Colonic mucosa (tissue), 4 donors: ENCODE data around the gene AACS. TPM values are rescaled to one million over a fixed set of nuclear protein-coding genes. Genes with fewer than 3 reads are reported as not detected.

Source experiments
- DNase-seq: peaks from one replicate; pipeline ENCODE4 v3.0.0-alpha.2; 2020
- H3K27ac ChIP-seq: fragments of 200-600 bp; one replicate; pipeline ENCODE4 v1.8.0; 2021
- H3K27me3 ChIP-seq: fragments of 200-600 bp; one replicate; pipeline ENCODE4 v1.8.0; 2021
- H3K36me3 ChIP-seq: fragments of 200-600 bp; one replicate; pipeline ENCODE4 v1.8.0; 2021
- H3K4me1 ChIP-seq: fragments of 200-600 bp; one replicate; pipeline ENCODE4 v1.8.0; 2021; ENCODE audit warnings: mild to moderate bottlenecking
- H3K4me3 ChIP-seq: fragments of 200-600 bp; one replicate; pipeline ENCODE4 v1.8.0; 2021
- H3K9ac ChIP-seq, 2 donors: one replicate each; pipeline ENCODE4 v1.7.0; 2013; ENCODE audit warnings: control low read depth in 2 of 2, low read depth in 2 of 2, low read length in 2 of 2
- H3K9me3 ChIP-seq: fragments of 200-600 bp; one replicate; pipeline ENCODE4 v1.8.0; 2021
- intact Hi-C: fragments of 100-400 bp; cut with DNase I; formaldehyde crosslinking; loops from one replicate; pipeline ENCODE4 v1.14.1; 2022
- total RNA-seq, 2 donors: library from RNA; stranded (reverse); fragmentation: NEBNext Ultra II Directional in 1 of 2; extraction: Animal tissue kit (Norgen Biotek cat#: 25700) in 1 of 2; gene quantifications; one replicate each; pipeline ENCODE4 v1.2.1, GENCODE V29; 2021
- TF ChIP-seq, protein P1 (sequence below): fragments of 200-600 bp; IDR thresholded peaks from one replicate; pipeline ENCODE4 v1.8.0; 2022; ENCODE audit warnings: antibody characterized with exemption, mild to moderate bottlenecking
- donor health status: healthy.
- donor health status: DM: no; HTN: no; CAD: no.
- donor health status: DM: no; HTN: no; CAD: no.

Gene AACS
- 10 to 100 TPM; 50.7 to 58.1 TPM for total RNA-seq

GRCh38 chr12:125065021-125065918 is at the start of gene AACS:
AACS (plus strand) TSS chr12:125065435; CDS start chr12:125065585, 150 bp downstream.
- TF ChIP-seq, protein P1, sequence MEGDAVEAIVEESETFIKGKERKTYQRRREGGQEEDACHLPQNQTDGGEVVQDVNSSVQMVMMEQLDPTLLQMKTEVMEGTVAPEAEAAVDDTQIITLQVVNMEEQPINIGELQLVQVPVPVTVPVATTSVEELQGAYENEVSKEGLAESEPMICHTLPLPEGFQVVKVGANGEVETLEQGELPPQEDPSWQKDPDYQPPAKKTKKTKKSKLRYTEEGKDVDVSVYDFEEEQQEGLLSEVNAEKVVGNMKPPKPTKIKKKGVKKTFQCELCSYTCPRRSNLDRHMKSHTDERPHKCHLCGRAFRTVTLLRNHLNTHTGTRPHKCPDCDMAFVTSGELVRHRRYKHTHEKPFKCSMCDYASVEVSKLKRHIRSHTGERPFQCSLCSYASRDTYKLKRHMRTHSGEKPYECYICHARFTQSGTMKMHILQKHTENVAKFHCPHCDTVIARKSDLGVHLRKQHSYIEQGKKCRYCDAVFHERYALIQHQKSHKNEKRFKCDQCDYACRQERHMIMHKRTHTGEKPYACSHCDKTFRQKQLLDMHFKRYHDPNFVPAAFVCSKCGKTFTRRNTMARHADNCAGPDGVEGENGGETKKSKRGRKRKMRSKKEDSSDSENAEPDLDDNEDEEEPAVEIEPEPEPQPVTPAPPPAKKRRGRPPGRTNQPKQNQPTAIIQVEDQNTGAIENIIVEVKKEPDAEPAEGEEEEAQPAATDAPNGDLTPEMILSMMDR, result no peak
- H3K9me3 ChIP-seq, result no peaks in the 10 kb centered on the region
- no peaks in the 10 kb centered on the region for H3K36me3 ChIP-seq
- H3K27ac ChIP-seq, result peak within 1 kb of the TSS; percentile 65
- peaks cover 6% of the 10 kb centered on the region for H3K4me1 ChIP-seq
- peak within 1 kb of the TSS; percentile 78 to 85 for H3K9ac ChIP-seq
- intact Hi-C loops, result no loop called here
- peak; percentile 87 for DNase-seq
- no peaks in the 10 kb centered on the region for H3K27me3 ChIP-seq
- H3K4me3 ChIP-seq, result peak within 1 kb of the TSS; percentile 89

- no peaks in the 10 kb centered on the region for H3K9me3 ChIP-seq
- H3K27me3 ChIP-seq, result no peaks in the 10 kb centered on the region
- H3K27ac ChIP-seq, result no peak overlapping the region
- H3K4me3 ChIP-seq, result no peak overlapping the region
- no peaks in the 10 kb centered on the region for H3K36me3 ChIP-seq
- TF ChIP-seq, protein P1, result no peak
- no peaks in the 10 kb centered on the region for H3K4me1 ChIP-seq
- DNase-seq, result no peak
- no peak overlapping the region for H3K9ac ChIP-seq
- intact Hi-C loops, result no loop called here
These were observed 49.4 kb upstream of the AACS start for GRCh38 chr12:125015680-125016310.

DNA sequence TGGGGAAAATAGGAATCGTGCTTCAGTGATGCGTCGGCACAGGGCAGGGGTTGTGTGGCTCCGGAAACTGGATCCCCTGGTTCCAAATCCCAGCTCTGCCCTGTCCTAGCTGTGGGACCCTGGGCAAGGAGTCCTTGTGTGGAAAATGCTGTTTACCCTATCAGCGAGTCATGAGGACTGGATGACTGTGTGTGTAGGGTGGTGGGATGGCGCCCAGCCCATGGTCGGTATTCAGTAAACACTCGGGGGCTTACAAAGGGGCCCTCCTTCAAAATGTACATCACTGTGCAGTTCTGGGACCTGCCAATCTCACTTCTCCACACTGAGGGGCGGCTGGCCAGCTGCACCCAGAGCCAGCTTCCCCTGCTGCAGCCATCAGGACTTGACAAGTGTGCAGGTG is 47.4 kb upstream of the AACS start:
- Histone ChIP-seq H3K27ac (no peak overlapping the region), H3K9me3 (no peaks in the 10 kb centered on the region), H3K9ac (no peak overlapping the region), H3K4me1 (no peaks in the 10 kb centered on the region), H3K36me3 (no peaks in the 10 kb centered on the region), H3K4me3 (no peak overlapping the region), H3K27me3 (no peaks in the 10 kb centered on the region)
- TF ChIP-seq, protein P1, result no peak
- intact Hi-C loops, result no loop called here
- no peak for DNase-seq

DNA sequence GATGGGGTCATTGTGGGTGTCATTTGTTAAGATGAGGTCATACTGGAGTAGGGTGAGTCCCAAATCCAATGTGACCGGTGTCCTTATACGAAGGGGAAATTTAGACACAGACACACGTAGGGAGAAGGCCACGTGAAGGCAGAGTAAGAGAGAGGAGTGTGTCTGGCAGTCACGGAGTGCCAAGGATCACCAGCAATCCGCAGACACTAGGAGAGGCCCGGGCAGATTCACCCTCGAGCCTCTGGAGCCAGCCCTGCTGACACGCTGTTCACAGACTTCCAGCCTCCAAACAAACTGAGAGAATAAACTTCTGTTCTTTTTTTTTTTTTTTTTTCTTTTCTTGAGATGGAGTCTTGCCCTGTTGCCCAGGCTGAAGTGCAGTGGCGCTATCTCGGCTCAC is 46.9 kb upstream of the AACS start:
- no peaks in the 10 kb centered on the region for H3K36me3 ChIP-seq
- H3K27me3 ChIP-seq, result no peaks in the 10 kb centered on the region
- TF ChIP-seq, protein P1, result no peak
- H3K9ac ChIP-seq, result no peak overlapping the region
- no peaks in the 10 kb centered on the region for H3K4me1 ChIP-seq
- no peak overlapping the region for H3K27ac ChIP-seq
- intact Hi-C loops, result no loop called here
- no peak overlapping the region for H3K4me3 ChIP-seq
- DNase-seq, result no peak
- H3K9me3 ChIP-seq, result no peaks in the 10 kb centered on the region

GRCh38 chr12:125021096-125021495 is 44.1 kb upstream of the AACS start:
- H3K9me3 ChIP-seq, result no peaks in the 10 kb centered on the region
- no peaks in the 10 kb centered on the region for H3K4me1 ChIP-seq
- intact Hi-C loops, result no loop called here
- H3K36me3 ChIP-seq, result no peaks in the 10 kb centered on the region
- H3K27ac ChIP-seq, result no peak overlapping the region
- no peak overlapping the region for H3K4me3 ChIP-seq
- H3K27me3 ChIP-seq, result no peaks in the 10 kb centered on the region
- H3K9ac ChIP-seq, result no peak overlapping the region
- no peak for DNase-seq
- TF ChIP-seq, protein P1, result no peak
